K562 (cell line): ENCODE results near the gene DENND2A. TPM values are rescaled to one million over a fixed set of nuclear protein-coding genes. Genes with fewer than 3 reads are reported as not detected.

Experiments used
- BRD9 ChIP-seq: fragments of 450-650 bp; IDR thresholded peaks from 2 replicates; pipeline ENCODE4 v1.6.1; 2018; ENCODE audit warnings: low read depth; ENCODE audit not compliant: partially characterized antibody
- FOXK2 ChIP-seq, 2 experiments: fragments of 450-650 bp; IDR thresholded peaks in 1 of 2; conservative IDR thresholded peaks in 1 of 2; 2 replicates each; pipeline ENCODE4 v1.6.1; 2016; ENCODE audit warnings: low read depth in 2 of 2, mild to moderate bottlenecking in 1 of 2
- FOXP1 ChIP-seq: sonication (generic); formaldehyde crosslinking; IDR thresholded peaks from 2 replicates; pipeline ENCODE4 v1.8.0; 2022; ENCODE audit warnings: mild to moderate bottlenecking, missing genetic modification reagents
- GTF2F1 ChIP-seq: IDR thresholded peaks from 2 replicates; pipeline ENCODE4 v1.6.1; 2011; ENCODE audit warnings: low read depth, low read length, improper control_type of control experiment
- MEF2D ChIP-seq: conservative IDR thresholded peaks from 2 replicates; pipeline ENCODE4 v1.6.1; 2016; ENCODE audit warnings: low read depth, missing genetic modification characterization, missing compliant biosample characterization
- MTA1 ChIP-seq: fragments of 450-650 bp; IDR thresholded peaks from 2 replicates; pipeline ENCODE4 v1.6.1; 2017; ENCODE audit warnings: borderline replicate concordance
- POLR2B ChIP-seq: fragments of 450-650 bp; IDR thresholded peaks from 2 replicates; pipeline ENCODE4 v1.6.1; 2018; ENCODE audit warnings: low read depth; ENCODE audit not compliant: partially characterized antibody
- RBM25 ChIP-seq: fragments of 200-400 bp; formaldehyde crosslinking; IDR thresholded peaks from 2 replicates; pipeline ENCODE4 v1.6.1; 2018; ENCODE audit warnings: low read length, low read depth, moderate library complexity; ENCODE audit not compliant: severe bottlenecking
- SRF ChIP-seq, 2 experiments: fragments of 250-450, 450-650 bp in 1 of 2; sonication (Bioruptor Pico) in 1 of 2; sonication (generic) in 1 of 2; formaldehyde crosslinking; IDR thresholded peaks; 2 replicates each; pipeline versions ENCODE4 v1.5.0 to v1.5.1; 2020 to 2022; ENCODE audit warnings: mild to moderate bottlenecking in 1 of 2, missing genetic modification reagents in 1 of 2
- WHSC1 ChIP-seq: IDR thresholded peaks from one replicate; pipeline ENCODE4 v1.6.1; 2012; ENCODE audit warnings: low read length, control low read depth, inconsistent platforms
- ZBTB7A ChIP-seq: IDR thresholded peaks from 2 replicates; pipeline ENCODE4 v1.6.1; 2011; ENCODE audit warnings: low read depth, mild to moderate bottlenecking, low read length, moderate library complexity, borderline replicate concordance; ENCODE audit not compliant: control insufficient read depth
- ZKSCAN3 ChIP-seq: fragments of 250-450 bp; sonication (Bioruptor Pico); IDR thresholded peaks from 2 replicates; pipeline ENCODE4 v1.4.0; 2020
- ZNF12 ChIP-seq: sonication (generic); formaldehyde crosslinking; IDR thresholded peaks from 2 replicates; pipeline ENCODE4 v1.4.0; 2020; ENCODE audit warnings: mild to moderate bottlenecking, missing genetic modification reagents
- polyA plus RNA-seq, 8 experiments: library from polyadenylated mRNA; depleted of rRNA in 4 of 8; stranded (reverse) in 5 of 8; unstranded in 3 of 8; fragments of >200 nt; fragmentation: Nextera tagmentation in 2 of 8; fragmentation: Illumina TruSeq in 1 of 8; extraction: Ambion mirVana in 2 of 8; extraction: Trizol in 1 of 8; gene quantifications; 2 replicates each; pipeline versions ENCODE4 v1.2.1 to v1.2.3, GENCODE V29; 2011 to 2014; ENCODE audit warnings: inconsistent platforms in 1 of 8, missing spikeins in 1 of 8
- total RNA-seq, 7 experiments: library from RNA; depleted of rRNA in 6 of 7; stranded (reverse); fragments of >200 nt in 6 of 7; fragmentation: Illumina TruSeq in 2 of 7; extraction: Trizol in 2 of 7; gene quantifications; 2 replicates each; pipeline versions ENCODE4 v1.2.1 to v1.2.3, GENCODE V29; 2011 to 2021; ENCODE audit warnings: low replicate concordance in 1 of 7
- TF ChIP-seq, protein P1 (sequence below): sonication (generic); formaldehyde crosslinking; IDR thresholded peaks from 2 replicates; pipeline ENCODE4 v1.8.1; 2023; ENCODE audit warnings: mild to moderate bottlenecking, missing genetic modification reagents
- TF ChIP-seq, protein P2 (sequence below): fragments of 250-450 bp; sonication (Bioruptor Pico); IDR thresholded peaks from 2 replicates; pipeline ENCODE4 v1.8.0; 2022; ENCODE audit warnings: moderate library complexity, mild to moderate bottlenecking, inconsistent platforms
- TF ChIP-seq, protein P3 (sequence below), 3 experiments: fragments of 200-800 bp in 1 of 3; fragments of 250-450 bp in 1 of 3; fragments of 450-650 bp in 1 of 3; sonication (Bioruptor Pico) in 1 of 3; sonication (Bioruptor generic) in 1 of 3; formaldehyde crosslinking in 1 of 3; IDR thresholded peaks; 2 replicates each; pipeline versions ENCODE4 v1.6.1 to v1.8.0; 2016 to 2022; ENCODE audit warnings: mild to moderate bottlenecking in 2 of 3, missing genetic modification characterization in 2 of 3, missing compliant biosample characterization in 1 of 3, moderate library complexity in 1 of 3
- TF ChIP-seq, protein P4 (sequence below): IDR thresholded peaks from 2 replicates; pipeline ENCODE4 v1.6.1; 2012; ENCODE audit warnings: low read depth, low read length, improper control_type of control experiment, borderline replicate concordance
- TF ChIP-seq, protein P5 (sequence below): fragments of 450-650 bp; formaldehyde crosslinking; IDR thresholded peaks from 2 replicates; pipeline ENCODE4 v1.4.0; 2022; ENCODE audit warnings: mild to moderate bottlenecking, moderate library complexity

DENND2A gene
- total and polyA plus RNA-seq, 9 of the 15 experiments (the other 6 are each of a cell fraction or from before 2014, with no cell fraction given) = not detected

DNA sequence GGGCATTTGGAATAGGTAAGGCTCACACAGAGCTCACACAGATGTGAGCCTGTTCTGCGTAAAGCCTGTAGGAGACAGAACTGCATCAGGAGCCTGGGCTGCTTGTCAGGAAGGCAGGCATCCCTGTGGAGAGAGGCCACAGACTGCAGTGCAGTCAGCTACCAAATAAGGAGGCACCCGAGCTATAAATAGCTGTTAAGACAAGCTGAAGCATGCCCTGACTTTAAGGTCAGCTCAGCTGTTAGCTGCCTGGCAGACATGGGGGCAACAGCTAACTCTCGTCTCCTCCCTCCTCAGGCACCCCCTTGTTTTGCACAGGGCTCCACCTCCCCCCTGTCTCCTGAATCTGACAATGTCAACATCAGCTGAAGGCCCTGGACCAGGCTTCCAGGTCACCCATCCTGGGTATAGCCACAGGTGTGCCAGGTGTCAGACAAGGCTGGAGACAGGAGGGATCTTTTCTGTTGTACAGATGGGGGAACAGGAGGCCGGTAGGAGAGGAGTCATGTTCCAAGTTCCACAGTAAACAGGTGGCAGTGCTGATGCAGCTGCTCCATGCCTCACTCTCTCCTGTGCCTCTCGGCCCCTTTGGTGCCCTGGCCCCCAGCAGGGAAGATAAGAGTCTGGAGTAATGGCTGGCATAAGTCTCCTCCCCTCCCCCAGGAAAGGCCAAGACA, 133.7 kb downstream of the DENND2A start (continued):
- TF ChIP-seq, protein P1, sequence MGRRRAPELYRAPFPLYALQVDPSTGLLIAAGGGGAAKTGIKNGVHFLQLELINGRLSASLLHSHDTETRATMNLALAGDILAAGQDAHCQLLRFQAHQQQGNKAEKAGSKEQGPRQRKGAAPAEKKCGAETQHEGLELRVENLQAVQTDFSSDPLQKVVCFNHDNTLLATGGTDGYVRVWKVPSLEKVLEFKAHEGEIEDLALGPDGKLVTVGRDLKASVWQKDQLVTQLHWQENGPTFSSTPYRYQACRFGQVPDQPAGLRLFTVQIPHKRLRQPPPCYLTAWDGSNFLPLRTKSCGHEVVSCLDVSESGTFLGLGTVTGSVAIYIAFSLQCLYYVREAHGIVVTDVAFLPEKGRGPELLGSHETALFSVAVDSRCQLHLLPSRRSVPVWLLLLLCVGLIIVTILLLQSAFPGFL (CRISPR knock-in tag) = no peak
- TF ChIP-seq, protein P2, sequence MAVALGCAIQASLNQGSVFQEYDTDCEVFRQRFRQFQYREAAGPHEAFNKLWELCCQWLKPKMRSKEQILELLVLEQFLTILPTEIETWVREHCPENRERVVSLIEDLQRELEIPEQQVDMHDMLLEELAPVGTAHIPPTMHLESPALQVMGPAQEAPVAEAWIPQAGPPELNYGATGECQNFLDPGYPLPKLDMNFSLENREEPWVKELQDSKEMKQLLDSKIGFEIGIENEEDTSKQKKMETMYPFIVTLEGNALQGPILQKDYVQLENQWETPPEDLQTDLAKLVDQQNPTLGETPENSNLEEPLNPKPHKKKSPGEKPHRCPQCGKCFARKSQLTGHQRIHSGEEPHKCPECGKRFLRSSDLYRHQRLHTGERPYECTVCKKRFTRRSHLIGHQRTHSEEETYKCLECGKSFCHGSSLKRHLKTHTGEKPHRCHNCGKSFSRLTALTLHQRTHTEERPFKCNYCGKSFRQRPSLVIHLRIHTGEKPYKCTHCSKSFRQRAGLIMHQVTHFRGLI (CRISPR knock-in tag) = no peak
- no peak for TF ChIP-seq RBM25
- TF ChIP-seq ZBTB7A = no peak
- no peak for TF ChIP-seq MTA1
- no peak for TF ChIP-seq POLR2B
- TF ChIP-seq MEF2D (tag) = peak; percentile 95
- no peak for TF ChIP-seq WHSC1
- TF ChIP-seq GTF2F1 = no peak
- no peak for TF ChIP-seq ZKSCAN3
- no peak for TF ChIP-seq ZNF12 (CRISPR knock-in tag)
- no peak for TF ChIP-seq BRD9
- TF ChIP-seq, protein P3, sequence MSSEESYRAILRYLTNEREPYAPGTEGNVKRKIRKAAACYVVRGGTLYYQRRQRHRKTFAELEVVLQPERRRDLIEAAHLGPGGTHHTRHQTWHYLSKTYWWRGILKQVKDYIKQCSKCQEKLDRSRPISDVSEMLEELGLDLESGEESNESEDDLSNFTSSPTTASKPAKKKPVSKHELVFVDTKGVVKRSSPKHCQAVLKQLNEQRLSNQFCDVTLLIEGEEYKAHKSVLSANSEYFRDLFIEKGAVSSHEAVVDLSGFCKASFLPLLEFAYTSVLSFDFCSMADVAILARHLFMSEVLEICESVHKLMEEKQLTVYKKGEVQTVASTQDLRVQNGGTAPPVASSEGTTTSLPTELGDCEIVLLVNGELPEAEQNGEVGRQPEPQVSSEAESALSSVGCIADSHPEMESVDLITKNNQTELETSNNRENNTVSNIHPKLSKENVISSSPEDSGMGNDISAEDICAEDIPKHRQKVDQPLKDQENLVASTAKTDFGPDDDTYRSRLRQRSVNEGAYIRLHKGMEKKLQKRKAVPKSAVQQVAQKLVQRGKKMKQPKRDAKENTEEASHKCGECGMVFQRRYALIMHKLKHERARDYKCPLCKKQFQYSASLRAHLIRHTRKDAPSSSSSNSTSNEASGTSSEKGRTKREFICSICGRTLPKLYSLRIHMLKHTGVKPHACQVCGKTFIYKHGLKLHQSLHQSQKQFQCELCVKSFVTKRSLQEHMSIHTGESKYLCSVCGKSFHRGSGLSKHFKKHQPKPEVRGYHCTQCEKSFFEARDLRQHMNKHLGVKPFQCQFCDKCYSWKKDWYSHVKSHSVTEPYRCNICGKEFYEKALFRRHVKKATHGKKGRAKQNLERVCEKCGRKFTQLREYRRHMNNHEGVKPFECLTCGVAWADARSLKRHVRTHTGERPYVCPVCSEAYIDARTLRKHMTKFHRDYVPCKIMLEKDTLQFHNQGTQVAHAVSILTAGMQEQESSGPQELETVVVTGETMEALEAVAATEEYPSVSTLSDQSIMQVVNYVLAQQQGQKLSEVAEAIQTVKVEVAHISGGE (CRISPR knock-in tag; IDR thresholded peaks at IDR 0.05) = 0 out of 6 replicates have a peak, but pooled peaks of 1 of the 3 experiments have one; percentile 15
- TF ChIP-seq SRF (CRISPR knock-in tag; IDR thresholded peaks at IDR 0.05) = peak in 1 of 2 experiments; percentile 80; a peak in 1 of 4 replicates
- TF ChIP-seq, protein P4, sequence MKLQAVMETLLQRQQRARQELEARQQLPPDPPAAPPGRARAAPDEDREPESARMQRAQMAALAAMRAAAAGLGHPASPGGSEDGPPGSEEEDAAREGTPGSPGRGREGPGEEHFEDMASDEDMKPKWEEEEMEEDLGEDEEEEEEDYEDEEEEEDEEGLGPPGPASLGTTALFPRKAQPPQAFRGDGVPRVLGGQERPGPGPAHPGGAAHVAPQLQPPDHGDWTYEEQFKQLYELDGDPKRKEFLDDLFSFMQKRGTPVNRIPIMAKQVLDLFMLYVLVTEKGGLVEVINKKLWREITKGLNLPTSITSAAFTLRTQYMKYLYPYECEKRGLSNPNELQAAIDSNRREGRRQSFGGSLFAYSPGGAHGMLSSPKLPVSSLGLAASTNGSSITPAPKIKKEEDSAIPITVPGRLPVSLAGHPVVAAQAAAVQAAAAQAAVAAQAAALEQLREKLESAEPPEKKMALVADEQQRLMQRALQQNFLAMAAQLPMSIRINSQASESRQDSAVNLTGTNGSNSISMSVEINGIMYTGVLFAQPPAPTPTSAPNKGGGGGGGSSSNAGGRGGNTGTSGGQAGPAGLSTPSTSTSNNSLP = no peak
- TF ChIP-seq FOXK2 (conservative IDR thresholded peaks at IDR 0.05 in 1 of 2, IDR thresholded peaks at IDR 0.05 in 1 of 2; ENCODE audit: low read depth in 2 of 2) = peak in 1 of 2 experiments; percentile 21; a peak in 1 of 4 replicates
- TF ChIP-seq, protein P5, sequence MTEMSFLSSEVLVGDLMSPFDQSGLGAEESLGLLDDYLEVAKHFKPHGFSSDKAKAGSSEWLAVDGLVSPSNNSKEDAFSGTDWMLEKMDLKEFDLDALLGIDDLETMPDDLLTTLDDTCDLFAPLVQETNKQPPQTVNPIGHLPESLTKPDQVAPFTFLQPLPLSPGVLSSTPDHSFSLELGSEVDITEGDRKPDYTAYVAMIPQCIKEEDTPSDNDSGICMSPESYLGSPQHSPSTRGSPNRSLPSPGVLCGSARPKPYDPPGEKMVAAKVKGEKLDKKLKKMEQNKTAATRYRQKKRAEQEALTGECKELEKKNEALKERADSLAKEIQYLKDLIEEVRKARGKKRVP (CRISPR knock-in tag) = no peak; the same call in 1 of the 2 replicates
- TF ChIP-seq FOXP1 (CRISPR knock-in tag) = no peak
